Adrenal gland (tissue), 12 donors: ENCODE results near the gene ING5. TPM values are rescaled to one million over a fixed set of nuclear protein-coding genes. Genes with fewer than 3 reads are reported as not detected.
"Not testable (repeated sequence)": the region's sequence is repeated elsewhere in the genome, so short reads cannot be mapped to it uniquely, and the experiment has no call there.

ENCODE experiments used
- DNase-seq, 7 donors: peaks; one replicate each; pipeline ENCODE4 v3.0.0-alpha.2; 2019 to 2020
- H3K27ac ChIP-seq, 5 donors: fragments of 200-600 bp; sonication (generic) in 4 of 5; 1 replicate in 3 of 5; 2 replicates in 2 of 5; pipeline versions ENCODE4 v1.5.1 to v1.8.0; 2016 to 2020; ENCODE audit warnings: mild to moderate bottlenecking in 1 of 5
- H3K27me3 ChIP-seq: fragments of 200-600 bp; 2 replicates; pipeline ENCODE4 v1.8.0; 2021
- H3K36me3 ChIP-seq, 2 donors: fragments of 200-600 bp; replicated peaks in 1 of 2; 1 replicate in 1 of 2; 2 replicates in 1 of 2; pipeline versions ENCODE4 v1.5.1 to v1.8.0; 2018 to 2022
- H3K4me1 ChIP-seq, 2 donors: fragments of 200-600 bp; replicated peaks in 1 of 2; 1 replicate in 1 of 2; 2 replicates in 1 of 2; pipeline versions ENCODE4 v1.5.1 to v1.8.0; 2018 to 2021
- H3K4me3 ChIP-seq, 4 donors: fragments of 200-600 bp; sonication (generic) in 3 of 4; one replicate each; pipeline ENCODE4 v1.5.1; 2016 to 2018
- H3K9me3 ChIP-seq, 3 donors: fragments of 200-600 bp; sonication (generic) in 1 of 3; replicated peaks in 1 of 3; 1 replicate in 2 of 3; 2 replicates in 1 of 3; pipeline versions ENCODE4 v1.5.1 to v1.8.0; 2016 to 2021
- POLR2A ChIP-seq, 2 donors: fragments of 450-650 bp; IDR thresholded peaks; one replicate each; pipeline ENCODE4 v1.6.1; 2017; ENCODE audit warnings: antibody characterized with exemption in 2 of 2, mild to moderate bottlenecking in 2 of 2, moderate library complexity in 1 of 2
- WGBS, 4 donors: extraction: QIAGEN DNeasy Blood & Tissue Kit in 2 of 4; methylation state at CpG; one replicate each; pipeline versions ENCODE4 v1.1.5 to v1.1.7; 2013 to 2017; 5-methylcytosine and 5-hydroxymethylcytosine counted together
- intact Hi-C, 2 donors: fragments of 100-400 bp; cut with DNase I; formaldehyde crosslinking; loops; one replicate each; pipeline versions ENCODE4 v1.14.1 to v1.15.0; 2022 to 2023
- polyA plus RNA-seq, 3 donors: library from polyadenylated mRNA; stranded (reverse); fragments of 200-250 nt in 2 of 3; fragments of 350-450 nt in 1 of 3; fragmentation: Illumina TruSeq in 1 of 3; extraction: RNeasy Lipid Tissue Mini Kit (QIAGEN cat#74804) in 1 of 3; gene quantifications; one replicate each; pipeline ENCODE4 v1.2.3, GENCODE V29; 2013 to 2014
- total RNA-seq, 9 donors: library from RNA; depleted of rRNA in 4 of 9; stranded (reverse); fragments of >200 nt in 4 of 9; fragments of 120-200 nt in 1 of 9; fragmentation: NEBNext Ultra II Directional in 1 of 9; extraction: Animal tissue kit (Norgen Biotek cat#: 25700) in 1 of 9; gene quantifications; one replicate each; pipeline versions ENCODE4 v1.1.0 to v1.2.4, GENCODE V29; 2013 to 2023
- TF ChIP-seq, protein P1 (sequence below), 6 experiments: fragments of 450-650 bp in 4 of 6; fragments of 200-600 bp in 2 of 6; sonication (generic) in 1 of 6; IDR thresholded peaks; 1 replicate in 5 of 6; 2 replicates in 1 of 6; pipeline versions ENCODE4 v1.5.1 to v1.8.0; 2016 to 2021; ENCODE audit warnings: antibody characterized with exemption in 6 of 6, mild to moderate bottlenecking in 2 of 6, moderate library complexity in 1 of 6
- donor health status: healthy with polysubstance abuse.
- donor health status: Bipolar disorder and iron deficiency.
- donor health status: DM: yes; HTN: yes; CAD: no.
- donor health status: DM: no; HTN: no; CAD: no.
- donor health status: DM: no; HTN: no; CAD: no.
- donor health status: DM: yes; HTN: yes; CAD: no.

ING5 gene
- total and polyA plus RNA-seq, 12 donors: 13.3 to 83.1 (median 31.7) TPM

- intact Hi-C loops: loop anchor here in 1 of 2 donors (10.0 kb wide), 1 partner anchor 135 kb away; no protein-coding TSS in a partner anchor
- Histone ChIP-seq H3K4me3 (no peak overlapping the region), H3K9me3 (no peaks in the 10 kb centered on the region), H3K36me3 (peaks cover 0 to 5% of the 10 kb centered on the region in 2 donors), H3K27ac (no peak overlapping the region), H3K27me3 (no peaks in the 10 kb centered on the region), H3K4me1 (peaks cover 0 to 7% of the 10 kb centered on the region in 2 donors)
- DNase-seq: no peak
- TF ChIP-seq POLR2A (IDR thresholded peaks at IDR 0.05): no peak
- TF ChIP-seq, protein P1, sequence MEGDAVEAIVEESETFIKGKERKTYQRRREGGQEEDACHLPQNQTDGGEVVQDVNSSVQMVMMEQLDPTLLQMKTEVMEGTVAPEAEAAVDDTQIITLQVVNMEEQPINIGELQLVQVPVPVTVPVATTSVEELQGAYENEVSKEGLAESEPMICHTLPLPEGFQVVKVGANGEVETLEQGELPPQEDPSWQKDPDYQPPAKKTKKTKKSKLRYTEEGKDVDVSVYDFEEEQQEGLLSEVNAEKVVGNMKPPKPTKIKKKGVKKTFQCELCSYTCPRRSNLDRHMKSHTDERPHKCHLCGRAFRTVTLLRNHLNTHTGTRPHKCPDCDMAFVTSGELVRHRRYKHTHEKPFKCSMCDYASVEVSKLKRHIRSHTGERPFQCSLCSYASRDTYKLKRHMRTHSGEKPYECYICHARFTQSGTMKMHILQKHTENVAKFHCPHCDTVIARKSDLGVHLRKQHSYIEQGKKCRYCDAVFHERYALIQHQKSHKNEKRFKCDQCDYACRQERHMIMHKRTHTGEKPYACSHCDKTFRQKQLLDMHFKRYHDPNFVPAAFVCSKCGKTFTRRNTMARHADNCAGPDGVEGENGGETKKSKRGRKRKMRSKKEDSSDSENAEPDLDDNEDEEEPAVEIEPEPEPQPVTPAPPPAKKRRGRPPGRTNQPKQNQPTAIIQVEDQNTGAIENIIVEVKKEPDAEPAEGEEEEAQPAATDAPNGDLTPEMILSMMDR (IDR thresholded peaks at IDR 0.05): no peak
- WGBS, 4 donors: 82 to 94% (median 92%) methylated on average over 12 of the region's 12 CpGs
Measured at GRCh38 chr2:241739651-241740050, 37.8 kb downstream of the ING5 start.

GRCh38 chr2:241741016-241741415 is 39.2 kb downstream of the ING5 start:
- peaks cover 0 to 13% of the 10 kb centered on the region in 2 donors for H3K36me3 ChIP-seq
- intact Hi-C loops: no loop called here
- H3K4me1 ChIP-seq: peaks cover 0 to under 1% of the 10 kb centered on the region in 2 donors

DNA sequence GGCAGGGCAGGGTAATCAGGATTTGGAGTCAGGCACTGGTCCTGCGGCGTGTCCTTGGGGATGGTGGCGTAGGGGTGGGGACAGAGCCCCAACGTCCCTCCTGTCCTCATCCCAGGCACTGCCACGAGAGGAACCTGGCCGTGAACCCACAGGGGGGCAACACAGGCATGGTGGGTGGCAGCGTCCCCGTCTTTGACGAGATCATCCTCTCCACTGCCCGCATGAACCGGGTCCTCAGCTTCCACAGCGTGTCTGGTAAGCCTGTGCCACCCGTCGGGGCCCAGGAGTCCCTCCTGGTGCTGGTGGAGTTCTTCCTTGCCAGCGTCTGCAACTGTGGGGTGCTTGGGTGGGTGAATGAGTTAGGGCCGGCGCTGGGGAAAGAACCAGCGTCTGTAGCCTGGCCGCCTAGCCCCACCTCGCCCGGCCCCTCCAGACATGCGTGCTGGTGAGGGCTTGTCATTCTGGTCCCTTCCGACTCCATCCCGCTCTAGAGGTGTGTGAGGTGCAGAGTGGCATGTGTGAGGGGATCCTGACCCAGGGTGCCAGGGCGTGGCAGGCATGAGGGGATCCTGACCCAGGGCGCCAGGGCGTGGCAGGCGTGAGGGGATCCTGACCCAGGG is 40.6 kb downstream of the ING5 start:
- H3K27me3 ChIP-seq: no peaks in the 10 kb centered on the region
- no peaks in the 10 kb centered on the region for H3K9me3 ChIP-seq
- 90 to 95% (median 94%) methylated on average over 14 to 28 of the region's 28 CpGs for WGBS, 4 donors
- intact Hi-C loops: no loop called here
- no peaks in the 10 kb centered on the region for H3K4me1 ChIP-seq
- TF ChIP-seq, protein P1 (IDR thresholded peaks at IDR 0.05): no peak
- no peak for TF ChIP-seq POLR2A (IDR thresholded peaks at IDR 0.05)
- H3K27ac ChIP-seq: no peak overlapping the region
- DNase-seq: no peak
- no peak overlapping the region for H3K4me3 ChIP-seq
- peaks cover 0 to 13% of the 10 kb centered on the region in 2 donors for H3K36me3 ChIP-seq

More at GRCh38 chr2:241741016-241741415, 39.2 kb downstream of the ING5 start:
- no peaks in the 10 kb centered on the region for H3K27me3 ChIP-seq
- H3K4me3 ChIP-seq: no peak overlapping the region
- WGBS, 4 donors: 75 to 93% (median 87%) methylated on average over 7 to 10 of the region's 10 CpGs
- DNase-seq: peak in 1 of 7 donors; percentile 35
- TF ChIP-seq POLR2A (IDR thresholded peaks at IDR 0.05): no peak
- TF ChIP-seq, protein P1 (IDR thresholded peaks at IDR 0.05): no peak
- no peaks in the 10 kb centered on the region for H3K9me3 ChIP-seq
- no peak overlapping the region for H3K27ac ChIP-seq

- H3K36me3 ChIP-seq: peaks cover 0 to 13% of the 10 kb centered on the region in 2 donors
- H3K9me3 ChIP-seq, intact Hi-C loops, DNase-seq, H3K27ac ChIP-seq, H3K27me3 ChIP-seq, H3K4me1 ChIP-seq, H3K4me3 ChIP-seq: not testable (repeated sequence)
- WGBS, 4 donors: 85 to 97% (median 93%) methylated on average over 2 to 15 of the region's 15 CpGs
Measured at GRCh38 chr2:241743008-241743407, 41.2 kb downstream of the ING5 start.

DNA sequence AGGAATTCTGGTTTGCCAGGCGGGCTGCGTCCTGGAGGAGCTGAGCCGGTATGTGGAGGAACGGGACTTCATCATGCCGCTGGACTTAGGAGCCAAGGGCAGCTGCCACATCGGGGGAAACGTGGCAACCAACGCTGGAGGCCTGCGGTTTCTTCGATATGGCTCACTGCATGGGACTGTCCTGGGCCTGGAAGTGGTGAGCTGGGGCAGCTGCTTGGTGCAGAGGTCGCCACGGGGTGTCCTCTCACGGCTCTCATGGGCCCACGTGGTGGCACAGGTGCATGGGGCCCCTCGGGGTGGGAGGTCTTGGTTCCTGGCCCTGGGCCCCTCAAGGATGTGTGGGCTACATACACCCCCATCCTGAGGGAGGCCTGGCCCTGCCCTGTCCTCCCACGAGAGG is 41.8 kb downstream of the ING5 start:
- TF ChIP-seq, protein P1 (IDR thresholded peaks at IDR 0.05): no peak
- no peak for TF ChIP-seq POLR2A (IDR thresholded peaks at IDR 0.05)
- WGBS, 4 donors: 89 to 96% (median 93%) methylated on average over 13 to 16 of the region's 16 CpGs
- Histone ChIP-seq H3K36me3 (peaks cover 0 to 14% of the 10 kb centered on the region in 2 donors), H3K4me3 (no peak overlapping the region), H3K27me3 (no peaks in the 10 kb centered on the region), H3K9me3 (no peaks in the 10 kb centered on the region), H3K4me1 (no peaks in the 10 kb centered on the region), H3K27ac (no peak overlapping the region)
- intact Hi-C loops: no loop called here
- DNase-seq: no peak
